ENCODE data around the gene KIAA1143.
A peak's percentile ranks its signal among the peaks of the same experiment; 100 is the strongest.

The KIAA1143 gene

DNA sequence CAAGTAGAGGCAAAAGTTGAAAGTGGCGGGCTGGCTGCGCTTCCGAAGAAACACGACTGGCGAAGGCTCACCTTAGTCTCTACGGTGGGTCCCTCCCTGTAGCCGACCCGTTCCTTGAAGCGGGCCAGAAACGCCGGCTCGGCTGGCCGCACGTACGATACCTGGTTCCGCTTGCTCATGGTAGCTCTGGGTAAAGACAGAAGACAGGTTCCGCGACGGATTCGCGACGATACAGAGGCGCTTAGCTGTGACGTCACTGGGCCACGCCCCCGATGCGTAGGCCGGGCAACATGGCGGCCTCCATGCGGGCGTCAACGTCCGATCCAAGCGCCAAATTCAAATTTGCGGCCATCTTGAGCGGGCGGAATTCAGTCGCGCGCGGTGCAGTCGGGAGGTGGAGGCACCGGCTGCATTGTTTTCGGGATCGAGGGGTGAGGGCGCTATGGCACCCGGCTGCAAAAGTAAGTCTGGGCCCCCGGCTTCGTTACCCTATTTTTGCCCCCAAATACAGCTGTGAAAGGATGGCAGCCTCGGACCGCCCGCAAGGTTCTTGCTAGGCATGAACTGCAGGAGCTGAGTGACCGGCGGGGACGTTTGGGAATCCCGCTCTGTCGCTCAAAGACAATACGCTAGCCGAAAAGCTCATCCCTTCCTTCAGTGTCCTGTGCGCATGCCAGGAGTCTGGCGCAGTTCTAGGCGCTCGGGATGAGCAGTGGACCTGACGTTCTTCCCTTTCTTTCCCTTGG is at the start of gene KIAA1143, which contains the start of gene KIF15:
KIAA1143 (minus strand) TSS at position 196 of the 746 bp plus-strand sequence; CDS start at position 179, 17 bp downstream.
KIF15 (plus strand) TSS at position 371 of the 746 bp plus-strand sequence; CDS start at position 443, 72 bp downstream.
- DNase-seq (ENCODE audit: low read depth in 2 of 3, low spot score in 2 of 3), result peak; percentile 91 to 96 (median 96)

DNA sequence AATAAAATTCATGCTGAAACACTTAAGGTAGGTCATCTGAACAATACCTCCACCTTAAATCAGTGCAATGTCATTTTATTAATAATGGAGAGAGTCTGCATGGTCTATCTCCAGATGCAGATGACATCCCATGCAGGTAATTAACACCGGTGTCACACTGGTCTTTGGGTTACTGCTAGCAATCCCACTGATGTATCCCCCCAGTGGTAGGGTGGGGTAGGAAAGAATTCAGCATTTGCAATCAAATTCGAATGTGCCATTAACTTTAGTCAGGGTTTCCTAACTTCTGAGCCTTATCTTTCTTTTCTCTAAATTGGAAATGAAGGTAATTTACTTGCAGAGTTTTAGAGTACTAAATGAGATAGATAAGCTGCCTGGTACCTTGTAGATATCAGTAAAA is 44.5 kb upstream of the KIAA1143 start:
- DNase-seq (ENCODE audit: low read depth in 2 of 3, low spot score in 2 of 3), result no peak

DNA sequence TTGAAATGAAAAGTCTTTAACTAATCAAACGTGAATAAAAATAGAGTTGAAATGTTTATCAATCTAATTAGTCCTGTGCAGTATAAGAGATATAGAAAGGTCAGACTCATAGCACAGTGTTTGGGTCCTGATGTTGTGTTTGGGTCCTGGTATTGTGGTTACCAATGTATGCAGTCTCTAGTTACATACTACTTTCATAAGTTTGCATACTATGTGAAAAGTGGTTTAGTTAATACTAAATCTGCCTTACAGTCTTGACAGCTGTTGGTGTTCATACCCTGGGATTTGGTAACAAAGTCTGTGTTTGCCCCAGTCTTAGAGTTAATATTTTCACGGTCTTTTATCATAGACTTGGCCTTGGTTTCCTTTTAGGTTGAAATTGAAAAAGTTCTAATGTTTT is 41.9 kb upstream of the KIAA1143 start:
- DNase-seq (ENCODE audit: low read depth in 2 of 3, low spot score in 2 of 3), result no peak

DNA sequence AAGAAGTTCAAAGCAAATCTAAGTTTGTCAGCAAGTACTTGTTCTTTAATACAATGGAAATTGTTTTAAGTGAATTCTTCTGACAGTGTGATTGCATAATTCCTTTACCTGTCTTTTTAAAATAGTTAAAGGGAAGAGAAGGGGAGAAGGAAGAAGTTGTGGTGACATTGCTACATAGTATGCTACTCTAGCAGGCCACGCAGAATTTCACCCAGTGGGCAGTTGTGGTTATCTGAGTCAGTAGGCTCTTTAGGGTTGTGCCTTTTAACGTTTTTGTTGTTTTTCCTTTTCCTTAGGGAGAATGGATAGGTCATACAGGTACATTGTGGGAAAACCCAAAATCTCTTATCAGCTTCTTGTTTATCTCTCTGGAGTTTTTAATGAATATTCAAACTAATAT is 40.6 kb upstream of the KIAA1143 start:
- no peak for DNase-seq (ENCODE audit: low read depth in 2 of 3, low spot score in 2 of 3)

DNA sequence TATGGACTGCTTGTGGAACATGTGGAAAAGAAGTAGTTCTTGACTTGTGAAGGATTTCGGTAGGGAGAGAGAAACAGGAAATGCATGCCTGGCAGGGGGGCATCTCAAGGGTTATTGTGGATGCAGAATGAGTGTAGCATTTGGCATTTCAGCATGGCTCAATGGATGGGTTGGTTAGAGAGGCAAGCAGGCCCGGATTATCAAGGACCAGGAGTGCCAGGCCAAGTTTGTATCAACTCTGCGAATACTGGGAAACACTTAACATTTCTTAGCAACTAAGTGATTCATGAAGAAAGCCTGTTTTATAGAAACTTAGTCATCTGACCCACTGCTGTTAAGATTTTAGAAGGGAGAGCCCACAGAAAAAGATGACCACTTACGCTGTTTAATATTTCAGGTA is 33.8 kb upstream of the KIAA1143 start:
- DNase-seq (ENCODE audit: low read depth in 2 of 3, low spot score in 2 of 3), result no peak

DNA sequence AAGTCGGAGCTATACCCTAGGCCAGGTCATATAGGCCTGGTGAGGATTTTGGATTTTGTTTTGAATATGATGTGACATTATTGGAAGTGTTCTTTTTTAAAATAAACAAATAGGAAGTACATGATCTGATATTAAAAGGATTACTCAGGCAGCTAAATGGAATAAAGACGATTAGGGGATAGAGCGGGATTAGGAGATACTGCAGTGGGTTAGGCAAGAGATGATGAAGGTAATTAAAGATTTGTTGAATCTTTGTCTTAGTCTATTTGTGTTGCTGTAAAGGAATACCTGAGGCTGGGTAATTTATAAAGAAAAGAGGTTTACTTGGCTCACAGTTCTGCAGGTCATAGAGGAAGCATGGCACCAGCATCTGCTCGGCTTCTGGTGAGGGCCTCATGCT is 21.5 kb upstream of the KIAA1143 start:
- no peak for DNase-seq (ENCODE audit: low read depth in 2 of 3, low spot score in 2 of 3)

DNA sequence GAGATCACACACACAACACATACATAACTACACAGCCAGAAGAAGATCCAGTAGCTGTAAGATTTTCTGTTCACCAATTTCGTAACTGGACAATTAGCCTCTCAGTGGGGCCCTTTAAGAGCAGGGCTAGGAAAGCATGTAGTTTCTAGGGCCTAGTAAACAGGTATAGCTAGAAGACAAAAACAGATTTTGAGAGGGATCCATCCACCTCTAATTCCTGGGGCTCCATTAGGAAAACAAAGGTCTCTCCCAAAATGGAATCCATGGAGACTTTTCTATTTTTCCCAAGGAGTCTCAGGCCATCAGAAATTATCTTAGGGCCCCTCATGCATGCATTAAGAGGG is 10.7 kb upstream of the KIAA1143 start:
- DNase-seq (ENCODE audit: low read depth in 2 of 3, low spot score in 2 of 3), result no peak

DNA sequence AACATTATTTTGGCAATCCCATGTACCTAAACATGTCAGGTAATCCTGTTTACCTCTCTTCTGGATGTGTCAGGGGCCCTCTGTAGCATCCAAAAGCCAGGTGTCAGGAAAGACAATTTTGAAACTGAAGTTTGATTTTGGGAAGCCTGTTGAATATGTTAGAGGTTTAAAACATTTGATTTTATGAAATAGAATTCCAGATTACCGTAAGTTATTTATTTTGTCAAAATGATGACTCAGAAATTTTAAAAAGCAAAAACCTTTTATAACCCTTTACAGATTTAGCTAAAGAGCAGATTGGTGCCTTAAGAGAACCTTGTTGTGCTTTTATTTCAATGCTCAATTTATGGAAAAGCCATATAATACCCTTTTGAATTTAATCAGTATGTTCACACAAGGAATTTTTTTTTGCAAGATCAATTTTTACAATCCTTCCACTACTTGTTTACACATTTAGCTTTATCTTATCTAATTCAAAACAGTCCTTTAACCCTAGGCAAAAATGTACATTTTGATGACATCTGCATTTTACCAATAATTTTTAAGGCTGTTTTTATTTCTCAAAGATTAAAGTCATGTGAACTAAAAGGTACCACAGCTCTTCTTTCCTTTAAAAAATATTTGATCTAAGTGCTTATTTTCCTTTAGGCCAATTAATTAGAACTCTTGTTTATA is 10.1 kb upstream of the KIAA1143 start:
- DNase-seq (ENCODE audit: low read depth in 2 of 3, low spot score in 2 of 3), result no peak

DNA sequence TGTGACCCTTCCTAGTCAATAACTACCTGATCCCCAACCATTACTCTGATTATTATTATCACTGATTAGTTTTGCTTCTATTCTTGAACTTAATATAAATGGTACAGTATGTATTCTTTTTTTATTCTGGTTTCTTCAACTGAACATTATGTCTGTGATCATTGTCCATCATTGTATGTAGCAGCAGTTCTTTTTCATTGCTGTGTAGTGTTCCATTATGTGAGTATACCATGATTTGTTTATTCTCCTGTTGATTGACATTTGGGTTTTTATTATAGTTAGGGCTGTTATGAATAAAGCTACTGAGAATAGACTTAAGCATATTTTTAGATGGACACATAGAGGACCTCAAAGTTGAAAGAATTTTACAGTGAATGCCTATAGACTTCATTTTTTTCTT is 2.8 kb upstream of the KIAA1143 start:
- no peak for DNase-seq (ENCODE audit: low read depth in 2 of 3, low spot score in 2 of 3)

DNA sequence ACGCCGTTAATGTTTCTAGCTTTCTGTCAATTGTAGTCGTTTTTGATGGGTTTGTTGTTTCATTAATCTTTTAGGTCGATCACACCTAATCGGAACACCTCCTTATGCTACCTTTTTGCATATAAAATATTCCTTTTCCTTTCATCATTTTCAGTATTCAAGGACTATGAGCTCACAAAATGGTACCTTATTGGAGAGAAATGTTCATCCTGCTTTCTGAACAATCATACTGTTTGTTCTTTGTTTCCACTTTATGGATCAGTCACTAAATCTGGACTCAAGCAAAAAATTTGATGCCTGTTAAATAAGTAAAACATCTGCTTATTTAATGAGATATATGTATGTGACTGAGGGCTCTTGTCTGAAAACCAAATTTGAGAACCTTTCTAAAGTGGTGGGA is 1.3 kb upstream of the KIAA1143 start:
- DNase-seq (ENCODE audit: low read depth in 2 of 3, low spot score in 2 of 3), result no peak

DNA sequence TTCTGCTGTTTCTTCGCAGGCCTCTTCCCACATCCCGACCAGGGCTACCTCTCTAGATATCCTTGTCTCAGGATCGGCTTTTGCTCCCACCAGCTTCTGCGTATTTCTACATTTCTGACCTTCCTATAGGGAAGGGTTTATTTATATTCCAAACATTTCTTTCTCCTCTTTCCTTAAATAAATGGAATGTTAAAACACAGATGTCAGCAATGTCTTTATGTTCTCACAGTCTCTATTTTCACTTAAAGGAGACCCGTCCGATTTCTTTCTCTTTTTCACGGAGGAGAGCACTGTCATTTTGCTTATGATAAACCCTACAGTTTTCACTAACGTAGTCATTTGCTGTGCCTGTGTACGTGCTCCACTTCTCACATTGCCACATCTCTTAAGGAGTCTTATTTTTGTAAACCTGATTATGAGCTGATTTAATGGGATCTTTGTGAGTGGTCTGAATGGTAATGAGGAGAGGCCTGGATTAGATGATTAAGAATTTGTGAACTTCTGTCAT is 805 bp upstream of the KIAA1143 start:
- DNase-seq (ENCODE audit: low read depth in 2 of 3, low spot score in 2 of 3), result no peak

DNA sequence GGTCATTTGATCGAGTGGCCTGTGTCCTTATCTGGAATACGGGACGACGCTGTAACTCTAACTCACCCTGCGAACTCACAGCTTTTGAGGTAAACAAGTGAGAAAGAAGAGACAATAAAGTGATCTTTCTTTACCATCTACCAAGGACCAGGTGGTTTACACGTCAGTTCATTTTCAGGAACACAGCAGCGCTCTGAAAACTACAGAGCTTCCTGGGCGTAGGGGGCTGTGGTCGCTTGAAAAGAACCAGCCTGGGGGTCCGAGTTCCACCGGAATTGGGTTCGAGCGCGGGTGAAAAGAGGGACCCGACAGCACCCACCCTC is 357 bp downstream of the KIAA1143 start:
- peak in 1 of 3 experiments; percentile 5 for DNase-seq (ENCODE audit: low read depth in 2 of 3, low spot score in 2 of 3)

DNA sequence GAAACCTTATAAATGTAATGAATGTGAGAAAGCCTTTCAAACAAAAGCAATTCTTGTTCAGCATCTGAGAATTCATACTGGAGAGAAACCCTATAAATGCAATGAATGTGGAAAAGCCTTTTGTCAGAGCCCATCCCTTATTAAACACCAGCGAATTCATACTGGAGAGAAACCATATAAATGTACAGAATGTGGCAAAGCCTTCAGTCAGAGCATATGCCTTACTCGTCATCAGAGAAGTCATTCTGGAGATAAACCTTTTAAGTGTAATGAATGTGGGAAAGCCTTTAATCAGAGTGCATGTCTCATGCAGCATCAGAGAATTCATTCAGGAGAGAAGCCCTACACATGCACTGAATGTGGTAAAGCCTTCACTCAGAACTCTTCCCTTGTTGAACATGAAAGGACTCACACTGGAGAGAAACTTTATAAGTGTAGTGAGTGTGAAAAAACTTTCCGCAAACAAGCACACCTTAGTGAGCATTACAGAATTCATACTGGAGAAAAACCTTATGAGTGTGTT is 26.7 kb downstream of the KIAA1143 start:
- no peak for DNase-seq (ENCODE audit: low read depth in 2 of 3, low spot score in 2 of 3)

DNA sequence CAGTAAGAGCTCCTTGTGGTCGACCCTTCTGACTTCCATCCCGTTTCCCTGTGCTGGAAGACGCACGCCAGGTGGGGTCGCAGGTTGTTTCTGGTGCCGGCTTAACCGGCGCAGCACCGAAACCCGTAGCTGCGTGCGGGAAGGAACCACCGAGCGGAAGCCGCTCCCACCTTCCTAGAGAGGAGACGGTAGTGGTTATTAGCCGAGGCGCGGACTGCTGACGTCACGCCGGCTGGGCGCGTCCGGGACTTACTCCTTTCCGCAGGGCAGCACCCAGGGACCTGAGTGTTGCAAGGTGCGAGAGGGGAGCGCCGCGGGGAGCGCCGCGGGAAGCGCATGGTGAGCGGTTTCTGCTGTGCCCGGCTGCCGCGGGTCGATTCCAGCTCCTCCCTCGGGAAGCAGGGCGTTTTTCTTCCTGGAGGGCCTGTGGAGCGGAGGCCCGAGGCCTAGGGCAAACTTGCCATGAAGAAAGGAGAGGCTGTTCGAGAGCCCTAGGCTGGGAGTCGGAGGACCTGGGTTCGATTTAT is 32.0 kb downstream of the KIAA1143 start, which contains the start of gene ZNF501:
ZNF501 (plus strand) TSS at position 252 of the 527 bp plus-strand sequence. CDS start 4,787 bp downstream, outside the sequence.
- DNase-seq (ENCODE audit: low read depth in 2 of 3, low spot score in 2 of 3), result peak; percentile 59 to 77 (median 68)

DNA sequence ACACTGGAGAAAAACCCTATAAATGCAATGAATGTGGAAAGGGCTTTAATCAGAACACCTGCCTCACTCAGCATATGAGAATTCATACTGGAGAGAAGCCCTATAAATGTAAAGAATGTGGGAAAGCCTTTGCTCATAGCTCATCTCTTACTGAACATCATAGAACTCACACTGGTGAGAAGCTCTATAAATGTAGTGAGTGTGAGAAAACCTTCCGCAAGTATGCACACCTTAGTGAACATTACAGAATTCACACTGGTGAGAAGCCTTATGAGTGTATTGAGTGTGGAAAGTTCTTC is 39.4 kb downstream of the KIAA1143 start:
- no peak for DNase-seq (ENCODE audit: low read depth in 2 of 3, low spot score in 2 of 3)

DNA sequence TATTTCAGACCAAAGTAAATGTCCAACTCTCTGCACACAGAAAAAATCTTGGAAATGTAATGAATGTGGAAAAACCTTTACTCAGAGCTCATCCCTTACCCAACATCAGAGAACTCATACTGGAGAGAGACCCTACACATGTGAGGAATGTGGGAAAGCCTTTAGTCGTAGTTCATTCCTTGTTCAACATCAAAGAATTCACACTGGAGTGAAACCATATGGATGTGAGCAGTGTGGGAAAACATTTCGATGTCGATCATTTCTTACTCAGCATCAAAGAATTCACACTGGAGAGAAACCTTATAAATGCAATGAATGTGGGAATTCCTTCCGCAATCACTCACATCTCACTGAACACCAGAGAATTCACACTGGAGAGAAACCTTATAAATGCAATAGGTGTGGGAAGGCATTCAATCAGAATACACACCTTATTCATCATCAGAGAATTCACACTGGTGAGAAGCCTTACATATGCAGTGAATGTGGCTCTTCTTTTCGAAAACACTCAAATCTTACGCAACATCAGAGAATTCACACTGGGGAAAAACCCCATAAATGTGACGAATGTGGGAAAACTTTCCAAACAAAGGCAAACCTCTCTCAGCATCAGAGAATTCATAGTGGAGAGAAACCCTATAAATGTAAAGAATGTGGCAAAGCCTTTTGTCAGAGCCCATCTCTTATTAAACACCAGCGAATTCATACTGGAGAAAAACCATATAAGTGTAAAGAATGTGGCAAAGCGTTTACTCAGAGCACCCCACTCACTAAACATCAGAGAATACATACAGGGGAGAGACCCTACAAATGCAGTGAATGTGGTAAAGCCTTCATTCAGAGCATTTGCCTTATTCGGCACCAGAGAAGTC is 40.0 kb downstream of the KIAA1143 start:
- DNase-seq (ENCODE audit: low read depth in 2 of 3, low spot score in 2 of 3), result no peak

DNA sequence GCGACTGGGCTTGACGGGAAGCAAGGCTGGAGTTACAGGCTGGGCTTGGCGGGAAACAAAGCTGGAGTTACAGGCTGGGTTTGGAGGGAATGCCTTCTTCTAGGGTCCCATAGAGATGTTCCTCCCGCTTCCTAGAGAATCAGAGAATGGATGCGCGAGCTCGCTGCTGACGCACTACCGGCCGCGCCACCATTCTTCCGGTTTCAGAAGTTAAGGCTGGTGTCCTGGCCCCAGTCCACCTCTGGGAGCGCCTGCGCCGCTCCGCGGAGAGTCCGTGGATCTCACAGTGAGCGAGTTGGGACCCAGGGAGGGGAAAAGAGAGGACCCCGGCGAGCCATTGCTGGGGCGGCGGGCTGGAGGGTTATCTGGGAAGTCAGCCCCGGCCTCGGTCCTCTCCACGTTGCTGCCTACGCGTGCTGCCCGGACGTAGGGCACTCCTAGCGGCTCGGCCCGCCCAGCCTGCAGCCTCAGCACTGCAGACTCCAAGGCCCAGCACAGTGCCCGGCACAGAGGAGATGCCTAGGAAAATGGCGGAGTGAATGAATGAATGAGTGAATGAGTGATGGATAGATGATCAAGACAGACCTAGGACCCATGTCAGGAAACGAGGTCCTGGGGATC is 48.9 kb downstream of the KIAA1143 start, which contains the start of gene ZNF502:
ZNF502 (plus strand) TSS at position 206 of the 621 bp plus-strand sequence. CDS start 7,602 bp downstream, outside the sequence.
- peak; percentile 3 to 40 (median 37) for DNase-seq (ENCODE audit: low read depth in 2 of 3, low spot score in 2 of 3)

Data from activated CD8-positive, alpha-beta memory T cell treated with anti-CD3 and anti-CD28 coated beads for 48 hours (primary cell).